HTERT RPE-1 (cell line): ENCODE results near the gene CNTNAP5.

Source experiments
- in situ Hi-C: fragments of 300-500 bp; cut with MboI; formaldehyde crosslinking; loops from 4 replicates; pipeline ENCODE4 v1.14.3; 2020; ENCODE audit warnings: low sequenced_read_pairs

Gene CNTNAP5

GRCh38 chr2:124664363-124664762, 639.3 kb downstream of the CNTNAP5 start:
- in situ Hi-C loops, result no loop called here

DNA sequence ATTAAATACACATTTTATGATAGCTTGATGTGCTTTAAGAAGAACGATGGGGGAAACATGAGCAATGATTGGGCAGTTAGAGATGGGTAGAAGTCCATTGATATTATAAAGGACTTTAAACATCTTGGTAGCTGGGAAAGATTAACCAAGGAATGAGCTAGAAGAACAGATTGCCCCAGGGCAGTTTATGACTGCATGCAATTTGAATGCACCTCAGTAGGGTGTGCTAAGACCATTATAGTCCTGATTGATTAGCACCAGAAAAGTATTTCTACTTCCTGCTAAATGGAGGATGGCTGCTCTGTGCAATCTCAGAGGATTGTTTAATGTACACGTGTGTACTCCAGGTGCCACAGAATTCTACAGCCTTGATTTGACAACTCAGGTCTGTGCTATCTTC, 641.9 kb downstream of the CNTNAP5 start:
- in situ Hi-C loops, result no loop called here

DNA sequence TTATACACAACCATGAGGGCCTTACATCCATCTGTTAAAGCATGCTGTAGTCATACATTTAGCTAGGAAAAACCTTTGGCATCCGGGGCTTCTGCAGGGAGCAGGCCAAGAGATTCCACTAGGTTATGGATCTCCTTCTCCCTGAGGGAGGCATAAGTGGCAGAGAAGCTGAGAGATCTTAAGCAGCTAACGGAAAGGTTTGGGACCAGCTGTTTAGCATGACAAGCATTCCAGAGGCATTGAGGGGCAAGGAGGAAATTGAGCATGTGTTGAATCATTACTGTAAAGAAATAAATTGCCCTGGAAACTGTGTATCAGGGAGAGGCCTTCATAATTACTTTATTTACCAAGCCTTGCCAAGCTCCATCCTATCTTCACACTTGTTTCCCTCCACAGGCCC, 643.1 kb downstream of the CNTNAP5 start:
- in situ Hi-C loops, result no loop called here

DNA sequence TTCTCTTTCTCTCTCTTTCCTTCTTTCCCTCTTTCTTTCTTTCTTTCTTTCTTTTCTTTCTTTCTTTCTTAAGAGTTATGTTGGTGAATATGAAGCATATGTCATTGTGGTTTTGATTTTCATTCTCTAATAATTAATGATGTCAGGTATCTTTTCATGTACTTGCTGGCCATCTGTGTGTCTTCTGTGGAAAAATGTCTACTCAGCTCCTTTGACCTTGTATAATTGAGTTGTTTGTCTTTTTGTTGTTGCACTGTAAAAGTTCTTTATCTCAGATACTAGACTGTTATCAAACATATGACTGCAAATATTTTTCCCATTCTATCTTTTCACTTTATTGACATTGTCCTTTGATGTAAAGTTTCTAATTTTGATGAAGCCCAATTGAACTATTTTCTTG, 645.1 kb downstream of the CNTNAP5 start:
- in situ Hi-C loops, result no loop called here

DNA sequence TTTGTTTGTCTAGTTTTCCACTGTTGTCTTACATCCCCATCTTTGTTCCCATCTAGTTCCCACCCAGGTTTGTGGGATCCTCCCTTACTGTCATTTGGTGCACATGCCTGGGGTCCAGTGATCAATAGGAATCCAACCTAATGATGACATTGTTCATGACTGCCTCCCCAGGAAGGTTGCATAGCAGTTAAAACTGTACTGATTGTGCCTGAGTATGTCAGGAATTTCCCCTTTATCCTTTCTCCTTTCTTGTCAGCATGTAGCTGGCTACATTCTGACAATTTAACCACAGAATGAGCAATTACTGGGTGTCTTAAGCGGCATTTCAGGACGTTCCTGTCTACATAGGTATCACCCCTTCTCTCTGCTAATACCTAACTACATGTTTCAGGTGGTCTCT, 653.0 kb downstream of the CNTNAP5 start:
- in situ Hi-C loops, result no loop called here

GRCh38 chr2:124683536-124684428, 658.7 kb downstream of the CNTNAP5 start:
- in situ Hi-C loops, result no loop called here

GRCh38 chr2:124689348-124689747, 664.3 kb downstream of the CNTNAP5 start:
- in situ Hi-C loops, result no loop called here

GRCh38 chr2:124692216-124692615, 667.1 kb downstream of the CNTNAP5 start:
- in situ Hi-C loops, result no loop called here

- in situ Hi-C loops, result no loop called here
These were observed 667.6 kb downstream of the CNTNAP5 start for GRCh38 chr2:124692707-124693106.

DNA sequence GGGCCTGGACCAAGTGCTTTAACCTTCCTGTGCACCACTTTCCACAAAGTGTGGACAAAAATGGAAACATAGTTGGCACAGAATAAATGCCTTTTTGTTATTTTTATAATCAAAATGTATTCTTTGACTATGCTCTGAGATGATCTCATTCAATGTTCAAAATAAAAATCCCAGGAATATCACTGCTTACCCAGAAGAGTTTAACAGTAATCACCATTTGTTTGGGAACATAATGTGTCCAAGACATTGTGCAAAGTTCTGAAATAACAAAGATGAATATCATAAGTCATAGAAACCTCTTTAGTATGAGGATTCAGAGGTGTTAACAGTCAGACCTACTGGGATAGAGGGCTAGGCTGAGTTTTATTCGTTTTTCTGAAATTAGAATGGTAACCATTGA, 668.1 kb downstream of the CNTNAP5 start:
- in situ Hi-C loops, result no loop called here

DNA sequence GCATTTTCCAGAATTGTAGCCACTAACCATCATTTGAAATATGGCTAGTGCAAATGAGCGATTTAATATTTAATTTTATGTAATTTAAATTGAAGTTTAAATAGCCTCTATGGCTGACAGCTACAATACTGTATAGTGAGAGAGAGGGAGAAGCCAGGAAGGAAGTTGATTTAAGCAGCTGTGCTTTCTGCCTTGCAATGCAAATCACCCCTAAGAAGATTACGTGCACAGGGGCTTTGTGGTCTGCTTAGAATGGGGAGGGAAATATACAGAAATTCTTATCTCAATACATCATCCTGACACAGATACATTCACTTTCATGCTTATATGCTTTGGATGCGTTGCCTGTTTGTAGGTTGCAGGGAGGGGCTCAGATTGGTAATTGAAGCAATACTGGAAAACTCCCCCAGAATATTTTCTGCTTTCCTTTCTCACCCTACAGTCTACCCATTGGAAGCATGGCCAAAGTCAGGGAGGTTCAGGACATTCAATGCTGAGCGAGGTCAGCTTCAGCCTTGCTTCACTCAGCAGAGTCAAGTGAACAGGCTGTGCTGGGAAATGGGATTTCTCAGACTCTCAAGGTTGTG, 674.0 kb downstream of the CNTNAP5 start:
- in situ Hi-C loops, result no loop called here

GRCh38 chr2:124702777-124703176, 677.7 kb downstream of the CNTNAP5 start:
- in situ Hi-C loops, result no loop called here

DNA sequence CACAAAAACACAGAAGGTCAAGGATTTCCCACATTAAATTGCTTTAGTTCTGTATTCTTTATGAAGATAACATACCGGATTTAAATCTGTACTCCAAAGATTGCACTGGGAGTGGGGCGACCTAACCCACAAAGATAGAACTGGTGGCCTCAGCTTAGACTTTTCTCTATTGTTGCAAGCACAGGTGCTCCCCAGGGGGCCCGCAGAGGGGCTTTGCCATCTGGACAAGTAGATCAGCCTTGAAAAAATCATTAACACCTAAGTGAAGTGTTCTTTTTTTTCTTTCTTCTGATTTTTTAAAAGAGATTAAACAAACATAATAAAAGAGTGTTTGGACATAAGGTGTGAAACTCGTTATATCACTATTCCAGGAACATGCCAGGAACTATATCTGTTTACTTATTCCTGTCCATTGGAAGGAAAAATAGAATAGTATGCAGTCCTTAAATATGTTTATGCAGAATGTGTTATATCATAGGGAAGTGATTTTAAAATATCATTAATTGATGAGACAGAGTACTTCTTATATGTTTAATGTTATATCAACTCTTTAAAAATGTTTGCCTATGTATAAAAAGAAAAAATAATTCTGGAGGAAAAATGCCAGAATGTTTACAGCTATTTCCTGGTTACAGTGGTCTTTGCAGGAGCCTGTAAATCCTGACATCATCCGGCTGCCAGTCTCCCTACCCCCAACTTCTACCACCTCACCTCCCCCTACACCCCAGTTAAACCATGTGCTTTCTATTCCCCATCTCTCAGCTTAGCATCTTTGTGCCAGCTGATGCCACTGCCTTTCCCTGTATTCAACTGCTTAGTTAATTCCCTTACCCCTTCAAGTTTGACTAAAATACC, 679.2 kb downstream of the CNTNAP5 start:
- in situ Hi-C loops, result no loop called here

- in situ Hi-C loops, result no loop called here
These were observed 683.6 kb downstream of the CNTNAP5 start for GRCh38 chr2:124708661-124709060.

DNA sequence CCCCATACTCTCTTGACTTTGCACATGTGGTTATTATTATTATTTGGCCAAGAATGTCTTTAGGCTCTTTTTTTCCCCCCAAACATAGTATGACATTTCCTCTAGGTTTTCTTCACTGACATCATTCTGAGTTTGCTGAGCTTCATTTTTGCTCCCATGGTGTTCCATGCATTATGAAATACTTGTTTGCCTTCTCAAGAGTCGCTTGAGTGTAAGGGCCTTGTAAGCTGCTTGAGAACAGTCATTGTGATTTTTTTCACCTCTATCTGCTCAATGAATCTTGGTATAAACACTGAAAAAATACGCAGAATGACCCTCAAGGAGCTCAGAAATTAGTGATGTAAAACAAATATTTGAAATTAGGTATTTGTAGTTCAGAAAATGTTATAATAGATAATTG, 688.9 kb downstream of the CNTNAP5 start:
- in situ Hi-C loops, result no loop called here

DNA sequence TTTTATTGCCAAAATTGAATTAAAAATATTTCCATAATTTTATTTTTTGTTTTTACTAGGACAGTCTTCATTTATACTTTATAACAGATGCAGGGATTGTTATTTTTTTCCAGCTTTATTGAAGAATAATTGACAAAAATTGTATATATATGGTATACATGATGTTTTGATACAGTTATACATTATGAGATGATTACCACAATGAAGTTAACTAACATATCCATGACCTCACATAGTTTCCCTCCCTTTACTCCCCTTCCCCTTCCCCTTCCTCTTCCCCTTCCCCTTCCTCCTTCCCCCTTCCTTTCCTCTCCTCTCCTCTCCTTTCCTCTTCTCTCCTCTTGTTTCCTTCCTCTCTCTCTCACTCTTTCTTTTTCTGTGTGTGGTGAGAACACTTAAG, 700.1 kb downstream of the CNTNAP5 start:
- in situ Hi-C loops, result no loop called here

GRCh38 chr2:124740636-124741035, 715.5 kb downstream of the CNTNAP5 start:
- in situ Hi-C loops, result no loop called here

DNA sequence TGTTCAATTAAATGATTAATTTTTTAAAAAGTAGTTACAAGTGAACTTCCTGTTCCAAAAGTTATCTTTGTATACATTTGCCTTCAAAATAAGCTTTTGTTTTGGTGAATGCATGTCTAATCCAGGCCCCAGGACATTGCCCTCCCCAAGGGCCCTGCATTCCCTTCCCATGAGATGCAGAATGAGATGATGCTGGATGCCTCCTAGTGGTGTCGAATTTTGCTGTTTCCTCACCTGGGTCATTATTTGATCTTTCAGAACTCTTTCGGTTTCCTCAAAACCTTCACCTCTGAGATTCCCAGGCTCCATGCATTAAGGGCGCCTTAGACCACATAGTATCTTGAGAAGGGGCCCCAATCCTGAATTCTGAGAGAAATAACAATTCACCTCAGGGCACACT, 728.8 kb downstream of the CNTNAP5 start:
- in situ Hi-C loops, result no loop called here

- in situ Hi-C loops, result no loop called here
These were observed 730.3 kb downstream of the CNTNAP5 start for GRCh38 chr2:124755386-124755785.

DNA sequence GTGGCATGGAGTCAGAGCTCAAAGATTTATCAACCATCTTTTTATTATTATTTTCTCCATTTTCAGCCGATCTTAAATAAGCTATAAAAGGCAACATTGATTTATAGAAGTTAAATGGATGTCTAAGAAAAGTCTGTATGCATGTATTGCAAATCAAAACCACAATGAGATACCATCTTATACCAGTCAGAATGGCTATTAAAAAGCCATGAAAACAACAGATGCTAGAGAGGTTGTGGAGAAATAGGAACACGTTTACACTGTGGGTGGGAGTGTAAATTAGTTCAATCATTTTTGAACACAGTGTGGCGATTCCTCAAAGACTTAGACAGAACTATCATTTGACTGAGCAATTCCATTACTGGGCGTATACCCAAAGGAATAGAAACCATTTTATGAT, 731.0 kb downstream of the CNTNAP5 start:
- in situ Hi-C loops, result no loop called here

- in situ Hi-C loops, result no loop called here
These were observed 737.3 kb downstream of the CNTNAP5 start for GRCh38 chr2:124762388-124762787.

- in situ Hi-C loops, result no loop called here
These were observed 738.5 kb downstream of the CNTNAP5 start for GRCh38 chr2:124763611-124764010.
